Colonic mucosa (tissue), 4 donors: ENCODE data around the gene VWC2. TPM values are rescaled to one million over a fixed set of nuclear protein-coding genes. Genes with fewer than 3 reads are reported as not detected.

Experiments
- DNase-seq: peaks from one replicate; pipeline ENCODE4 v3.0.0-alpha.2; 2020
- H3K27ac ChIP-seq: fragments of 200-600 bp; one replicate; pipeline ENCODE4 v1.8.0; 2021
- H3K27me3 ChIP-seq: fragments of 200-600 bp; one replicate; pipeline ENCODE4 v1.8.0; 2021
- H3K36me3 ChIP-seq: fragments of 200-600 bp; one replicate; pipeline ENCODE4 v1.8.0; 2021
- H3K4me1 ChIP-seq: fragments of 200-600 bp; one replicate; pipeline ENCODE4 v1.8.0; 2021; ENCODE audit warnings: mild to moderate bottlenecking
- H3K4me3 ChIP-seq: fragments of 200-600 bp; one replicate; pipeline ENCODE4 v1.8.0; 2021
- H3K9ac ChIP-seq, 2 donors: one replicate each; pipeline ENCODE4 v1.7.0; 2013; ENCODE audit warnings: control low read depth in 2 of 2, low read depth in 2 of 2, low read length in 2 of 2
- H3K9me3 ChIP-seq: fragments of 200-600 bp; one replicate; pipeline ENCODE4 v1.8.0; 2021
- intact Hi-C: fragments of 100-400 bp; cut with DNase I; formaldehyde crosslinking; loops from one replicate; pipeline ENCODE4 v1.14.1; 2022
- total RNA-seq, 2 donors: library from RNA; stranded (reverse); fragmentation: NEBNext Ultra II Directional in 1 of 2; extraction: Animal tissue kit (Norgen Biotek cat#: 25700) in 1 of 2; gene quantifications; one replicate each; pipeline ENCODE4 v1.2.1, GENCODE V29; 2021
- TF ChIP-seq, protein P1 (sequence below): fragments of 200-600 bp; IDR thresholded peaks from one replicate; pipeline ENCODE4 v1.8.0; 2022; ENCODE audit warnings: antibody characterized with exemption, mild to moderate bottlenecking
- donor health status: healthy.
- donor health status: DM: no; HTN: no; CAD: no.
- donor health status: DM: no; HTN: no; CAD: no.

The VWC2 gene
- total RNA-seq, 2 donors from 2014 or later = 0.08 to 0.10 TPM

DNA sequence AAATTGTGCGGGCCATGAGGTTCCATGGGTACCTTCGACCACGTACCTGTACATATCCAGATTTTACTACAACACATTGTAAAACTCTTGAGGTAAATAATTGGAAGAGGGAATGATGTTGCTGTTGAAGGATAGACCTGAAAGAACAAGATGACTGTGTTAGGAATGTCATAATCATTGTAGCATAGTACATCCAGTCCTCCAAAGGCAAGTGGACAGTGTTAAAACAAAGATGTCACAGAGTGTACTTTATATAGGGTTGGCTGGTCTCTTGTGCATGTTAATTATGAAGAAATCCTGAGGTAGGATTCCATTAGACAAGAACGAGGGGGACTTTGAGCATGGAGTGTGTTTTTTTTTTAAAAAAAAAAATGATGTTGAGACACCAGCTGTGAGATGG is 30.4 kb downstream of the VWC2 start:
- H3K36me3 ChIP-seq = no peaks in the 10 kb centered on the region
- no peaks in the 10 kb centered on the region for H3K27me3 ChIP-seq
- H3K4me1 ChIP-seq = no peaks in the 10 kb centered on the region
- H3K9ac ChIP-seq = no peak overlapping the region
- no peak overlapping the region for H3K27ac ChIP-seq
- DNase-seq = no peak
- H3K4me3 ChIP-seq = no peak overlapping the region
- intact Hi-C loops = no loop called here
- no peaks in the 10 kb centered on the region for H3K9me3 ChIP-seq
- TF ChIP-seq, protein P1, sequence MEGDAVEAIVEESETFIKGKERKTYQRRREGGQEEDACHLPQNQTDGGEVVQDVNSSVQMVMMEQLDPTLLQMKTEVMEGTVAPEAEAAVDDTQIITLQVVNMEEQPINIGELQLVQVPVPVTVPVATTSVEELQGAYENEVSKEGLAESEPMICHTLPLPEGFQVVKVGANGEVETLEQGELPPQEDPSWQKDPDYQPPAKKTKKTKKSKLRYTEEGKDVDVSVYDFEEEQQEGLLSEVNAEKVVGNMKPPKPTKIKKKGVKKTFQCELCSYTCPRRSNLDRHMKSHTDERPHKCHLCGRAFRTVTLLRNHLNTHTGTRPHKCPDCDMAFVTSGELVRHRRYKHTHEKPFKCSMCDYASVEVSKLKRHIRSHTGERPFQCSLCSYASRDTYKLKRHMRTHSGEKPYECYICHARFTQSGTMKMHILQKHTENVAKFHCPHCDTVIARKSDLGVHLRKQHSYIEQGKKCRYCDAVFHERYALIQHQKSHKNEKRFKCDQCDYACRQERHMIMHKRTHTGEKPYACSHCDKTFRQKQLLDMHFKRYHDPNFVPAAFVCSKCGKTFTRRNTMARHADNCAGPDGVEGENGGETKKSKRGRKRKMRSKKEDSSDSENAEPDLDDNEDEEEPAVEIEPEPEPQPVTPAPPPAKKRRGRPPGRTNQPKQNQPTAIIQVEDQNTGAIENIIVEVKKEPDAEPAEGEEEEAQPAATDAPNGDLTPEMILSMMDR = no peak

DNA sequence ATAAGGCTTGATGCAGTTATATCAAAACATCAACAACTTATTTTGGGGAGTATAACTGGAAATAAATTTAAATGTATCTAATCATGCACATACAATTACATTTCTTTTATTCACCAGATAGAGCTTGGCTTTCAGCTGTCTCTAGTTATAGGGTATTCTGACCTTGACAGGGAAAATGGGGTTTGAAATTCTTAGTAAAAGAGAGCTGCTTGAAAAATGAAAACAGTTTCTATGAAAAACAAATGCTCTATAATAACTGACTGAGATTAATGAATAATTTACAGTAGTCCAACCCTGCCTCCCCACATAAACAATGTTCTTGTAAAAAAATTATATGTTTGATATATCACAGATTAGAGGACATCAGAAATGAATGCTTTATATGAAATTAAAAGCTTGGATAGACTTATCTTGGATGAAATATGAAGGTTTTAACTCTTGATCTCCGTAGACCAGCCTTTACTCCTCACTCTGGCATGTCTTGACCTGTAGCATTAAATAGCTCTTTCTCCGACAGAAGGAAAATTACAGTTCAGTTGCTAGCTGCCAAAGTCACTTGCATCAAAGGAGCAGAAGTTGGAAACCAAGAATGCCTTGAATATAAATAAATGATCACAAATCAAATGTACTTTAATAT is 32.1 kb downstream of the VWC2 start:
- H3K4me3 ChIP-seq = no peak overlapping the region
- intact Hi-C loops = no loop called here
- no peak overlapping the region for H3K9ac ChIP-seq
- H3K4me1 ChIP-seq = no peaks in the 10 kb centered on the region
- no peaks in the 10 kb centered on the region for H3K27me3 ChIP-seq
- H3K36me3 ChIP-seq = no peaks in the 10 kb centered on the region
- TF ChIP-seq, protein P1 = no peak
- no peak for DNase-seq
- no peak overlapping the region for H3K27ac ChIP-seq
- H3K9me3 ChIP-seq = no peaks in the 10 kb centered on the region

DNA sequence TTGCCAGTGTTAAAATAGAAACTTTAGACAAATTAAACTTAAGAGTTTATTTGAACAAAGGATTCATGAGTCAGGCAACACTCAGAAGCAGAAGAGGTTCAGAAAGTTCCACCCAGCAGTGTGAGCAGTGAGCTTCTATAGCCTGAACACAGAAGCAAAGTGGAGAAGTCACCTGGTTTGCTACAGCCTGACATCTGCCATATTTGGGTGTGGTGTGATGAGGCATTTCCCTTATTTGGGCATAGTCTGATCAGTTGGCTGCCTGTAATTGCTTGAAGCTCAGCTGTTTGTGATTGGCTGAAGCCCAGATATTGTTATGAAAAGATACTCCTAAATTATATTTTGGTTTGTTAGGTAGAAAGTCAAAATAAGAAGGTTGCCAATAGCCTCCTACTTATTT is 39.1 kb downstream of the VWC2 start:
- Histone ChIP-seq H3K27me3 (no peaks in the 10 kb centered on the region), H3K27ac (no peak overlapping the region), H3K4me3 (no peak overlapping the region), H3K36me3 (no peaks in the 10 kb centered on the region), H3K9me3 (no peaks in the 10 kb centered on the region), H3K9ac (no peak overlapping the region), H3K4me1 (no peaks in the 10 kb centered on the region)
- TF ChIP-seq, protein P1 = no peak
- intact Hi-C loops = no loop called here
- no peak for DNase-seq

DNA sequence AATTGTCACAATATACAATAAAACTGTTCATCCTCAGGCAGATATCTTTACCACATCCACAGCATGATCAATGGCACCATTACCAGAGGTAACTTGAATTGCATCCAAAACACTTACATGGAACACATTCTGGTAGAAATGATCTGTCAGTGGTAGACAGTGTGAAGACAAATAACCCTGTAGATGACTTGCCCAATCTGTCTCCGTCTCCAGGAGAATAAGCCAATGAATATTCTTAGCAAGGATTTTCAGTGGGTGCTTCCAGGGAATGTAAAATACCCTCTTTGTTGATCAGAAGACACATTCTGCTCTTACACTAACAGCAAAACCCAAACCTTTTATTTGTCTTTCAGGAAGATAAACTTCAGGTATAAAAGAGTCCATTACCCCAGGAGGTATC is 43.8 kb downstream of the VWC2 start:
- Histone ChIP-seq H3K27me3 (no peaks in the 10 kb centered on the region), H3K27ac (no peak overlapping the region), H3K4me1 (no peaks in the 10 kb centered on the region), H3K36me3 (no peaks in the 10 kb centered on the region), H3K9ac (no peak overlapping the region), H3K4me3 (no peak overlapping the region), H3K9me3 (no peaks in the 10 kb centered on the region)
- no peak for DNase-seq
- intact Hi-C loops = no loop called here
- TF ChIP-seq, protein P1 = no peak

DNA sequence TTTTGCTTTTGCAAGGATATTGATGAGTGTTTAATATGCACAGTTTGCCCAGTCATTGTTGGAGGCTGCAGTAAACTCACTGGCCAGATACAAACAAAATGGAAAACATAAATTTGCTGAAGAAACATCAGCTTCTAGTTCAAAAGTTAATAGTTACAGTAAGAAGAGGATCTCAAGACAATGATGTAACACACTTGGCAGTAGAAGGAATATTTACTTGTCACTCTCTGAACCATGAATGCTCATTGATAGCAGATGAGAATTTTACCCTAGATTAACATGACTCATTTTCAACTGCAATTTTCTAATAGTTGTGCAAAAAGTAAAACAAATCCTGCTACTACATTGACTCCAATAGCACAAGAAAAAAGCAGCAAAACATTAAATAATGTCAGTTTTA is 47.7 kb downstream of the VWC2 start:
- H3K4me1 ChIP-seq = no peaks in the 10 kb centered on the region
- intact Hi-C loops = no loop called here
- no peak overlapping the region for H3K9ac ChIP-seq
- TF ChIP-seq, protein P1 = no peak
- no peaks in the 10 kb centered on the region for H3K27me3 ChIP-seq
- H3K9me3 ChIP-seq = no peaks in the 10 kb centered on the region
- no peak for DNase-seq
- H3K27ac ChIP-seq = no peak overlapping the region
- H3K4me3 ChIP-seq = no peak overlapping the region
- no peaks in the 10 kb centered on the region for H3K36me3 ChIP-seq
